ENCODE measurements around the gene FAM170A. TPM values are rescaled to one million over a fixed set of nuclear protein-coding genes. Genes with fewer than 3 reads are reported as not detected.

FAM170A gene
- total RNA-seq, 4 donors from 2014 or later = not detected

DNA sequence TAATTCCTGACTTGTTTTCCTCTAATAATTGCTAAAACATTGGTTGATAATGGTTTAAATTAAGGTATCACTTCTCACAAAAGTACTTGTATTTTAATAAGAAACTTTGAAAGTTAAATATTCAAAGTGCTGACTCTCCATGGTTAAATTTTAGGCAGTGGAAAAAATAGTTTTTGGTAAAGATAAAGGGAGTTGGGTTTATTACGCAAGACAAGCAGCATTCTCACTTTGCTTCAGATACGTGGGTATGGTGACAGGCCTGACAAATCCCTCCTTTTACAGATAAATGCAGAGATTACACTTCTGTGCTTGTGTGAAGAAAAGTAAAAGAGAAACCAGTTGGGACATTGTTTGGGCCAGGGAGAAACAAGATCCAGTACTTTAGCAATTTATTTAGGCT, 14.5 kb upstream of the FAM170A start:
- TF ChIP-seq, protein P1, sequence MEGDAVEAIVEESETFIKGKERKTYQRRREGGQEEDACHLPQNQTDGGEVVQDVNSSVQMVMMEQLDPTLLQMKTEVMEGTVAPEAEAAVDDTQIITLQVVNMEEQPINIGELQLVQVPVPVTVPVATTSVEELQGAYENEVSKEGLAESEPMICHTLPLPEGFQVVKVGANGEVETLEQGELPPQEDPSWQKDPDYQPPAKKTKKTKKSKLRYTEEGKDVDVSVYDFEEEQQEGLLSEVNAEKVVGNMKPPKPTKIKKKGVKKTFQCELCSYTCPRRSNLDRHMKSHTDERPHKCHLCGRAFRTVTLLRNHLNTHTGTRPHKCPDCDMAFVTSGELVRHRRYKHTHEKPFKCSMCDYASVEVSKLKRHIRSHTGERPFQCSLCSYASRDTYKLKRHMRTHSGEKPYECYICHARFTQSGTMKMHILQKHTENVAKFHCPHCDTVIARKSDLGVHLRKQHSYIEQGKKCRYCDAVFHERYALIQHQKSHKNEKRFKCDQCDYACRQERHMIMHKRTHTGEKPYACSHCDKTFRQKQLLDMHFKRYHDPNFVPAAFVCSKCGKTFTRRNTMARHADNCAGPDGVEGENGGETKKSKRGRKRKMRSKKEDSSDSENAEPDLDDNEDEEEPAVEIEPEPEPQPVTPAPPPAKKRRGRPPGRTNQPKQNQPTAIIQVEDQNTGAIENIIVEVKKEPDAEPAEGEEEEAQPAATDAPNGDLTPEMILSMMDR (IDR thresholded peaks at IDR 0.05) = no peak
- TF ChIP-seq POLR2A (IDR thresholded peaks at IDR 0.05) = no peak
- H3K4me3 ChIP-seq = no peak overlapping the region
- no peak overlapping the region for H3K27ac ChIP-seq
- no peaks in the 10 kb centered on the region for H3K27me3 ChIP-seq
- no peak for DNase-seq
- no peaks in the 10 kb centered on the region for H3K9me3 ChIP-seq
- no peaks in the 10 kb centered on the region for H3K36me3 ChIP-seq
- no peaks in the 10 kb centered on the region for H3K4me1 ChIP-seq

DNA sequence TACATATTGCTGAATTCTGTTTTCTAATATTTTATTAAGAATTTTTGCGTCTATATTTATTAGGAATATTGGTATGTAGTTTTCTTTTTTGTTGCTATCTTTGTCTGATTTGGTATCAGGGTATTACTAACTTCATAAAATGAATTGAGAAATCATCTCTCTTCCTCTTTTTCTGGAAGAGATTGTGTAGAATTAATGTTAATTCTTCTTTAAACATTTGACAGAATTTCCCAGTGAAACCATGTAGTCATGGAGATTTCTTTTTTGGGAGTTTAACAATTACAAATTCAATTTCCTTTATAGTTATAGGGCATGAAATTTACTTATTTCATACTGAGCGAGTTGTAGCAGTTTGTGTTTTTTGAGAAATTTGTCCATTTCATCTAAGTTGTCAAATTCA, 3.3 kb upstream of the FAM170A start:
- H3K27ac ChIP-seq = no peak overlapping the region
- DNase-seq = no peak
- no peaks in the 10 kb centered on the region for H3K36me3 ChIP-seq
- no peak overlapping the region for H3K4me3 ChIP-seq
- no peak for TF ChIP-seq POLR2A (IDR thresholded peaks at IDR 0.05)
- TF ChIP-seq, protein P1 (IDR thresholded peaks at IDR 0.05) = no peak
- no peaks in the 10 kb centered on the region for H3K4me1 ChIP-seq
- H3K27me3 ChIP-seq = no peaks in the 10 kb centered on the region
- H3K9me3 ChIP-seq = no peaks in the 10 kb centered on the region

DNA sequence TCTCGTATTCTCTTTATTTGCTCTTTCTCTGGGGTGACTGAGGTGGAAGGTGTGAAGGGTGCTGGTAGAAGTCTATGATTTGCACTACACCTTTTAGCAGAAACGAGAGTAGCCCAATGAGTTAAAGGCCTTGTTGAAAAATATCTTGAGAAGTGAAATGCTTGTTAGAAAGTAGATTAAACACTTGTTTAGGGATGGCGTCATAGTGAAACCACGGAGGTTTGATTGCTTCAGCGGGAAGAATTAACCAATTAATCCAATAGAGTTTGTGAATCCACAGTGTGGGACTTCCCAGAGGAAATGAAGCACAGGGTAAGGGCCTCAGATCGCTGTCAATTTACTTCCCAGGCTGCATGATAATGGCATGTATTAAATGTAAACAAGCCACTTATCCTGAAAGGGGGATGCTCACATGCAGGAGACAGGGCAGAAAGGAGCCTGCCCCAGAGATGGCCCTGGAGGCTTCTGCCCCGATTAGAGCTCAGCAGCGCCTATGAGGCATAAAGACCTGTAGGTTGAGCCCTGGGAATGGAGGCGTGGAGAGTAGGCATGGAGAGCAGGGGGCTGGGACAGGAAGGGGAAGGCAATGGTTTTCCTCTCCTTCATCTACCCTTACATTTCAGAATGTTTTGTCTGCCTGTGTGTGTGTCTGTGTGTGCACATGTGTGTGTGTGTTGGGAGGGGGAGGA, 1.5 kb downstream of the FAM170A start:
- H3K27ac ChIP-seq = no peak overlapping the region
- DNase-seq = no peak
- no peaks in the 10 kb centered on the region for H3K4me1 ChIP-seq
- no peaks in the 10 kb centered on the region for H3K9me3 ChIP-seq
- no peak overlapping the region for H3K4me3 ChIP-seq
- no peaks in the 10 kb centered on the region for H3K36me3 ChIP-seq
- no peak for TF ChIP-seq POLR2A (IDR thresholded peaks at IDR 0.05)
- TF ChIP-seq, protein P1 (IDR thresholded peaks at IDR 0.05) = no peak
- H3K27me3 ChIP-seq = no peaks in the 10 kb centered on the region

DNA sequence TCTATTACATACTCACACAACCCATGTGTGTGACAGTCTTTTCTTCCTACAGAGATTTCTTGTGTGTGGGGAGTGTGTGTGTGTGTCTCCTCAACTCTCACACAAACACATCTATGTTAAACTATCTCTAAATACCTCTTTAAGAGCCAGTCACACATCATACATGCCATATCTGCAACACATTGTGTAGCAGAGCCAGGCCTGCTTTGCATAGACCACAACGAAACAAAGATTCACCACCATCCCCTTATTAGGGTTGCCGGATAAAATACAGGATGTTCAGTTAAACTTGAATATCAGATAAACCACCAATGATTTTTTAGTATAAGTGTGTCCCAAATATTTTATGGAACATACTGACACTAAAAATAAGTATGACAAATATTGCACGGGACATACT, 2.3 kb downstream of the FAM170A start:
- no peak for DNase-seq
- H3K36me3 ChIP-seq = no peaks in the 10 kb centered on the region
- no peak overlapping the region for H3K4me3 ChIP-seq
- TF ChIP-seq, protein P1 (IDR thresholded peaks at IDR 0.05) = no peak
- no peak for TF ChIP-seq POLR2A (IDR thresholded peaks at IDR 0.05)
- no peaks in the 10 kb centered on the region for H3K9me3 ChIP-seq
- H3K27me3 ChIP-seq = no peaks in the 10 kb centered on the region
- no peak overlapping the region for H3K27ac ChIP-seq
- H3K4me1 ChIP-seq = no peaks in the 10 kb centered on the region

DNA sequence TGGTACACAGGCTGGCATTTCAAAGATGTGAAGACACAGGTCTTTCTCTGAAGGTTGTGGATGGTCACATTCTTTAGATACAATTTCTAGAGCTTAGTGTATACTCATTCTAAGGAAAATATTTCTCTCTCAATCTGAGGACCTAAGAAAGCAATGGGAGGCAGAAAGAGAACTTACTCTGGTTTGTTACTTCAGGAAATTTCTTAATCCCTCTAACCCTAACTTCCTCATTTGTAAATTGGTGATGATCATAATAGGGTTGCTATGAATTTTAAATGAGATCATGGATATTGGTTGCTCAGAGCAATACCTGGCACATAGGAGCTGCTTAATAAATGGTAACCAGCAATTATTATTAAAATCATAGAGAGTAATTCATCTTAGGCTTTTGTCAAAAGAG, 22.1 kb downstream of the FAM170A start:
- Histone ChIP-seq H3K4me3 (no peak overlapping the region), H3K27me3 (no peaks in the 10 kb centered on the region), H3K27ac (no peak overlapping the region), H3K4me1 (no peaks in the 10 kb centered on the region), H3K9me3 (no peaks in the 10 kb centered on the region), H3K36me3 (no peaks in the 10 kb centered on the region)
- TF ChIP-seq, protein P1 (IDR thresholded peaks at IDR 0.05) = no peak
- no peak for TF ChIP-seq POLR2A (IDR thresholded peaks at IDR 0.05)
- DNase-seq = no peak

DNA sequence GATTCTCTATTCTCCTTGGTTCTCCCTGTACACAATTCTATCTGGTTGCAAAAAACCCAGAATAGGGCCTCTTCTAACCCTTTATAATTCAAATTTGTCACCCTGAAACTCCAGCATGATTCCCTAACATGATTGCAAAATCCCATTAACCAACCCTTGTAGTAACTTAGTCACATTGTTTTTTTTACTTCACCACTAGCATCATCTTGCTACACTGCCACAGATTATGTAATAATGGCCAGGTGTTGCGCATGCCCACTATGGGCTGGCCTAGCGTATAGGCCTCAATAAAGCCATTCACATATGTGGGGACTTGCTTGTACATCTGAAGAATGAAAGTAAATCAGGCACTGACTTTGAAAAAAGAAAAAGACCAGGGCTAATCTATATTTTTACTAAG, 25.7 kb downstream of the FAM170A start:
- Histone ChIP-seq H3K27ac (no peak overlapping the region), H3K9me3 (no peaks in the 10 kb centered on the region), H3K36me3 (no peaks in the 10 kb centered on the region), H3K4me3 (no peak overlapping the region), H3K4me1 (no peaks in the 10 kb centered on the region), H3K27me3 (no peaks in the 10 kb centered on the region)
- TF ChIP-seq, protein P1 (IDR thresholded peaks at IDR 0.05) = no peak
- DNase-seq = no peak

Data from Peyer's patch (tissue), 4 donors.